ENCODE measurements around the gene SLC4A9. TPM values are rescaled to one million over a fixed set of nuclear protein-coding genes. Genes with fewer than 3 reads are reported as not detected.

The SLC4A9 gene
- total and polyA plus RNA-seq, 4 donors, result 0.29 to 1.9 (median 0.34) TPM

Small RNA genes within 50 kb of the gene (small RNA-seq; reads per million reads assigned to genes)
- gene RNU4-14P (ENCODE audit: low replicate concordance), result not detected

Other genes starting within 250 kb of the SLC4A9 start
- gene PURA, start 246.1 kb upstream of the SLC4A9 start, total RNA-seq, result 10 to 100 TPM; 18.2 to 35.9 TPM
- 10 to 100 TPM in 1 of 2 donors, 1 to 10 TPM in 1; 9.6 to 14.7 TPM for gene PURA, start 246.1 kb upstream of the SLC4A9 start, polyA plus RNA-seq (ENCODE audit: insufficient read length in 2 of 2)
- gene IGIP, start 234.3 kb upstream of the SLC4A9 start, total RNA-seq, result 10 to 100 TPM in 1 of 2 donors, 1 to 10 TPM in 1; 9.6 to 34.4 TPM
- 10 to 100 TPM; 11.1 to 14.0 TPM for gene IGIP, start 234.3 kb upstream of the SLC4A9 start, polyA plus RNA-seq (ENCODE audit: insufficient read length in 2 of 2)
- 10 to 100 TPM; 12.7 to 42.0 TPM for gene CYSTM1, start 185.0 kb upstream of the SLC4A9 start, total RNA-seq
- 10 to 100 TPM; 25.2 to 27.2 TPM for gene CYSTM1, start 185.0 kb upstream of the SLC4A9 start, polyA plus RNA-seq (ENCODE audit: insufficient read length in 2 of 2)
- 10 to 100 TPM; 57.0 to 68.3 TPM for gene PFDN1, start 57.1 kb upstream of the SLC4A9 start, total RNA-seq
- 100 to 1,000 TPM; 123 to 127 TPM for gene PFDN1, start 57.1 kb upstream of the SLC4A9 start, polyA plus RNA-seq (ENCODE audit: insufficient read length in 2 of 2)
- 10 to 100 TPM; 12.3 to 30.0 TPM for gene HBEGF, start 13.6 kb upstream of the SLC4A9 start, total RNA-seq
- 10 to 100 TPM; 21.2 to 21.9 TPM for gene HBEGF, start 13.6 kb upstream of the SLC4A9 start, polyA plus RNA-seq (ENCODE audit: insufficient read length in 2 of 2)
- 100 to 1,000 TPM in 1 of 2 donors, 10 to 100 TPM in 1; 65.6 to 119 TPM for gene ANKHD1, start 41.6 kb downstream of the SLC4A9 start, total RNA-seq
- 10 to 100 TPM; 74.5 to 78.0 TPM for gene ANKHD1, start 41.6 kb downstream of the SLC4A9 start, polyA plus RNA-seq (ENCODE audit: insufficient read length in 2 of 2)
- 1 to 10 TPM in 1 of 2 donors, under 1 TPM in 1; 0.40 to 4.5 TPM for gene EIF4EBP3, start 187.5 kb downstream of the SLC4A9 start, total RNA-seq
- 1 to 10 TPM; 3.2 to 6.9 TPM for gene EIF4EBP3, start 187.5 kb downstream of the SLC4A9 start, polyA plus RNA-seq (ENCODE audit: insufficient read length in 2 of 2)
- 10 to 100 TPM; 23.3 to 36.1 TPM for gene SRA1, start 197.3 kb downstream of the SLC4A9 start, total RNA-seq
- 10 to 100 TPM; 44.3 to 53.3 TPM for gene SRA1, start 197.3 kb downstream of the SLC4A9 start, polyA plus RNA-seq (ENCODE audit: insufficient read length in 2 of 2)
- 10 to 100 TPM; 32.3 to 34.6 TPM for gene APBB3, start 204.4 kb downstream of the SLC4A9 start, total RNA-seq
- gene APBB3, start 204.4 kb downstream of the SLC4A9 start, polyA plus RNA-seq (ENCODE audit: insufficient read length in 2 of 2), result 10 to 100 TPM; 52.6 to 90.1 TPM
- 10 to 100 TPM; 10.0 to 14.4 TPM for gene SLC35A4, start 204.6 kb downstream of the SLC4A9 start, total RNA-seq
- 10 to 100 TPM; 64.1 to 69.0 TPM for gene SLC35A4, start 204.6 kb downstream of the SLC4A9 start, polyA plus RNA-seq (ENCODE audit: insufficient read length in 2 of 2)